Activated T-helper 17 cell treated with anti-CD3 and anti-CD28 coated beads, Interleukin-2, amount 50 U/mL, for 72 hours (primary cell): ENCODE results near the gene SPECC1. TPM values are rescaled to one million over a fixed set of nuclear protein-coding genes. Genes with fewer than 3 reads are reported as not detected.
"Not testable (repeated sequence)": the region's sequence is repeated elsewhere in the genome, so short reads cannot be mapped to it uniquely, and the experiment has no call there.

ENCODE experiments used
- ATAC-seq: fragments of 150-1000 bp; cut with Tn5 transposase; replicated peaks from 2 replicates; pipeline ENCODE4 v1.10.0; 2021; ENCODE audit warnings: mild to moderate bottlenecking, moderate library complexity
- H3K27ac Mint-ChIP-seq: one replicate; pipeline ENCODE4 v1.8.0; 2022; ENCODE audit warnings: mixed read lengths
- H3K27me3 Mint-ChIP-seq: one replicate; pipeline ENCODE4 v1.8.0; 2022; ENCODE audit warnings: mixed read lengths
- H3K36me3 Mint-ChIP-seq: one replicate; pipeline ENCODE4 v1.8.0; 2022; ENCODE audit warnings: low read depth, mild to moderate bottlenecking, mixed read lengths
- H3K4me1 Mint-ChIP-seq: one replicate; pipeline ENCODE4 v1.8.0; 2022; ENCODE audit warnings: mixed read lengths
- H3K4me3 Mint-ChIP-seq: one replicate; pipeline ENCODE4 v1.8.0; 2022; ENCODE audit warnings: mild to moderate bottlenecking, mixed read lengths
- H3K9me3 Mint-ChIP-seq: one replicate; pipeline ENCODE4 v1.8.0; 2022; ENCODE audit warnings: mixed read lengths
- total RNA-seq, 2 donors: library from RNA; stranded (reverse); gene quantifications; one replicate each; pipeline ENCODE4 v1.2.3, GENCODE V29; 2022

Gene SPECC1
- total RNA-seq, 2 donors from 2014 or later = 5.7 to 9.6 TPM

DNA sequence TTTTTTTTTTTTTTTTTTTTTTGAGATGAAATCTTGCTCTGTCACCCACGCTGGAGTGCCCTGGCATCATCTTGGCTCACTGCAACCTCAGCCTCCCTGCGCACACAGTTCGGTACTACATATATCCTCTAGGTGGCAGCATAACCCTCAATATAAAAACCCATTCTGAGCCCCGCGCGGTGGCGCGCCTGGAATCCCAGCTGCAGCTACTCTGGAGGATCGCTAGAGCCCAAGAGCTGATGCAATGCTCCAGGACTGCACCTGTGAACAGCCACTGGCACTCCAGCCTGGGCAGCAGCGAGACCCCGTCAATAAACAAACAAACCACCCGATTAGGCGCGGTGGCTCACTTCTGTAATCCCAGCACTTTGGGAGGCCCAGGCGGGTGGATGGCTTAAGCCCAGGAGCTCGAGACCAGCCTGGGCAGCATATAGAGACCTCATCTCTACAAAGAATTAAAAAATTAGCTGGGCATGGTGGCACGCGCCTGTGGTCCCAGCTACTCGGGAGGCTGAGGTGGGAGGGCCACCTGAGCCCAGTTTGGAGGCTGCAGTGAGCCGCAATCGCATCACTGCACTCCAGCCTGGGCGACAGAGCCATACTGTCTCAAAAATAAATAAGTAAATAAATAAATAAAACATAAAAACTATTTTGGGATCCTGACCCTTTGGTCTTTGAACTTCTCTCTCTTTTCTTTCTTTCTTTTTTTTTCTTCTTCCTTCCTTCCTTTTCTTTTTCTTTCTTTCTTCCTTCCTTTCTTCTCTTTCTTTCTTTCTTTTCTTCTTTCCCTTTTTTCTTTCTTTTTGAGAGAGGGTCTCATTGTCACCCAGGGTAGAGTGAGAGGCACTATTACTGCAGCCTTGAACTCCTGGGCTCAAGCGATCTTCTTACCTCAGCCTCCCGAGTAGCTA lies 16.1 kb upstream of the SPECC1 start:
- ATAC-seq = peak; percentile 99

DNA sequence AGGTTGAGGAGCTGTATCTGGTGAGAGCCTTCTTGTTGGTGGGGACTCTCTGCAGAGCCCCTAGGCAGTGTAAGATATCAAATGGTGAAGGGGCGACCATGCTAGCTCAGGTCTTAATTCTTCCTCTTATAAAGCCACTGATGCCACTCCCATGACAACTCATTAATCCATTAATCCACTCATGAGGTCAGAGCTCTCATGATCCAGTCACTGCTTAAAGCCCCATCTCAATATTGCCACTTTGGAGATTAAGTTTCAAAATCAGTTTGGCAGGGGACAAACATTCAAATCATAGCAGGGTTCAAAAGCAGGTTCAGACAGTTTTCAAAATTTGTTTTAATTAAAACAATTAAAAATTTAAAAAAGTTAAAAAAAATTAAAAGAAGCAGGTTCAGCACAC lies 13.1 kb upstream of the SPECC1 start:
- Mint-ChIP-seq H3K27ac (no peak overlapping the region), H3K4me1 (no peaks in the 10 kb centered on the region), H3K27me3 (peaks cover 17% of the 10 kb centered on the region), H3K9me3 (no peaks in the 10 kb centered on the region), H3K36me3 (no peaks in the 10 kb centered on the region), H3K4me3 (no peak overlapping the region)
- ATAC-seq = no peak

More for the DNA sequence above, 16.1 kb upstream of the SPECC1 start:
- no peaks in the 10 kb centered on the region for H3K36me3 Mint-ChIP-seq
- peaks cover 3% of the 10 kb centered on the region for H3K27me3 Mint-ChIP-seq
- H3K4me1 Mint-ChIP-seq = no peaks in the 10 kb centered on the region
- no peak overlapping the region for H3K4me3 Mint-ChIP-seq
- H3K9me3 Mint-ChIP-seq = no peaks in the 10 kb centered on the region
- H3K27ac Mint-ChIP-seq = no peak overlapping the region

DNA sequence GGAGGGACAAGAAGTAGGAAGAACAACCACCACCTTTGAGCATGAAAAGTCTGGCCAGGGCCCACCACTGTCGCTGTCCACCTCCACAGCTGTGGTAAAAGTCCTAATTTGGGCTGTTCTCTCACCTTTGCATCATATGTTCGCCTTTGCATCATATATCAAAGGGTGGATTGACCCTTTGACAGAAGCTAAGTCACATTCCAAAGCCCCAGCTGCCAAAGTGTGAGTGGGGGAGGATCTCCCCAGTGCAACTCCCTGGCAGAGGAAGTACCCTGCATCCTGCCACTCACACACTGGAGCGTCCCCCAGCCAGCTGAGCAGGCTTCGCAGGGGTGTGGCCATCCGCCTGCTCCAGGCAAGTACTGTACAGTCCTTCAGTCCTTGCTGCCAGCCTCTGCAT lies 12.7 kb upstream of the SPECC1 start:
- H3K36me3 Mint-ChIP-seq = no peaks in the 10 kb centered on the region

DNA sequence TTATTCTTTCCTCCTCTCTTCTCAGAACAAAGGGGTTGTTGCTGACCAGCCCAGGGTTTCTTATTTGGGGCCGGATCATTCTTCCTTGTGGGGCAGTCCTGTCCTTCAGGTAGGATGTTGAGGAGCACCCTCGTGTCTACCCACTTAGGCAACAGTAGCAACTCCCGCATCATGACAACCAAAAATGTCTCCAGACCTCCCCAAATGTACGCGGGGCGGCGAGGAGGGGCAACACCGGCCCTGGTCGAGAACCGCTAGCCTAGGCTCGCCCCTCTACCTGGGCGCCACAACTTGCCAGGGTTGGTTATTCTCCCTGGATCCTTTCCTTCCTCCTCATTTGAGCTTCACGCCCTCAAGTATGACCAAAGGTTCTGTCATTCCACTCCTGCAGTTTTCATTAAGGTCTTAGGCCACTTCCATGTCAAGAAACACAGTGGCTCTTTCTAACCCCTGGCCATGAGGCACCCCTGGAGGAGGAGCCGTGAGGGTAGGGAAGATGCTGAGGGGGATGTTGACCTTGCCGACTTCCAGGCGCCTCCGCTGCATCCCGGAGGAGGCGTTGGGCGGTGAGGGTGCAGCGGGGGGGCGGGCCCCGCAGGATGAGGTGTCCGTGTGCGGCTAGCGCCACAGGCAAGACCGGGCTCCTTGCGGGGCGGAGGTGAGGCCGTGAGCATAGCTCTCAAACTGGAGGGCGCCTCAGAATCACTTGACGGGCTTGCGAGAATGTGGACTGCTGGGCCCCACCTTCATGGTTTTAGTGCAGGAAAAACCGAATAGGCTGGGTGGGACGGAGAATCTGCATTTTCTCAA lies 712 bp upstream of the SPECC1 start:
- H3K36me3 Mint-ChIP-seq = no peaks in the 10 kb centered on the region
- H3K9me3 Mint-ChIP-seq = no peaks in the 10 kb centered on the region
- H3K27ac Mint-ChIP-seq = no peak overlapping the region
- peaks cover 5% of the 10 kb centered on the region for H3K4me1 Mint-ChIP-seq
- peaks cover 31% of the 10 kb centered on the region for H3K27me3 Mint-ChIP-seq
- ATAC-seq = peak; percentile 51
- peak overlapping the region; percentile 88 for H3K4me3 Mint-ChIP-seq

More for the DNA sequence above, 12.7 kb upstream of the SPECC1 start:
- no peak for ATAC-seq
- Mint-ChIP-seq H3K27ac (no peak overlapping the region), H3K9me3 (no peaks in the 10 kb centered on the region), H3K4me3 (no peak overlapping the region), H3K4me1 (no peaks in the 10 kb centered on the region), H3K27me3 (peaks cover 17% of the 10 kb centered on the region)

DNA sequence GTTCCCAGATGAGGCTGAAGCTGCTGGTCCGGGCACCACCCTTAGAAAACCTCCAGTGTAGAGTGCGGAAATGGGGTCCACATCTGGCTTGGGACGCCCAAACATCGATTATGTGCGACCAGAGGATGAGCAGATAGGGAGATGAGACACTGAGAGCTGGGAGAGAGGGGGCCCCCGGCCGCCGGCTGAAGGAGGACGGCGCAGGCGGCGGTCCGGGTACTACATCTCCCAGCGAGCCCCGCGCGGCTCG lies 182 bp upstream of the SPECC1 start:
- Mint-ChIP-seq H3K27me3 (peaks cover 31% of the 10 kb centered on the region), H3K9me3 (no peaks in the 10 kb centered on the region), H3K36me3 (no peaks in the 10 kb centered on the region), H3K4me1 (peaks cover 5% of the 10 kb centered on the region), H3K27ac (no peak overlapping the region), H3K4me3 (peak overlapping the region; percentile 88)
- no peak for ATAC-seq

DNA sequence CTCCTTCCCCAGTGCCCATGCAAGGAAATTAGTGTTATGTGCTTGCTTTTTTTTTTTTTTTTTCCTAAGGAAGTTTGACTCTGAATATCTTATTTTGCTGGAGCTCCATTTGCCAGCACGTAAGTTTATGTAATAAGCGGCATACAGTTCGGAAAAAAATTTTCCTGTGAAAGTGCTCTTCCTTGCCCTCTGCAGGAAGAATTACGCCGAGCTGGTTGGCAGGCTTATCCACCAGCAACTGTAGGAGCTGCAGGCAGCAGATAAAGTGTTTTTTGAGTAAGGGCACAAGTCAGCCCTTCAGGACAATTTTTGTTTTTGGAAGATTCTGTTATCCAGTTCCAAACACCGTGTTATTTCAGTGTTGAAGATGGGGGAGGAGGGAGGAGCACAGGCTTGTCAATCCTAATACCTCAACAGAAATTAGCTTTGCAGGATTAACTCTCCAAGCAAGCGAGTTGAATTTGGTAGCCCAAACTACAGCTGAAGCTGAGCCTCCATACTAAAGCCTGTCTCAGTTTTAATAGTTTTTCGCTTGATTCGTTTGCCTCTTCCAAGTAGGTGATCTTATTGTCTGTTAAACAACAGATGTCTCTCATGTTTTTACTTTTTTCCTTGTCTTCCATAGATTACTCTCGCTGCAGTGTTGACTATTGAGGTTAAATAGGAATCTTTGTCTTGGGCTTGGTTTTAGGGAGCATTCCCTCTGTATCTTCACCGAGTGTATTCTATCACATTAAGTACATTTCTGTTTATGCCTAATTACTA lies 1.1 kb downstream of the SPECC1 start:
- ATAC-seq = no peak

DNA sequence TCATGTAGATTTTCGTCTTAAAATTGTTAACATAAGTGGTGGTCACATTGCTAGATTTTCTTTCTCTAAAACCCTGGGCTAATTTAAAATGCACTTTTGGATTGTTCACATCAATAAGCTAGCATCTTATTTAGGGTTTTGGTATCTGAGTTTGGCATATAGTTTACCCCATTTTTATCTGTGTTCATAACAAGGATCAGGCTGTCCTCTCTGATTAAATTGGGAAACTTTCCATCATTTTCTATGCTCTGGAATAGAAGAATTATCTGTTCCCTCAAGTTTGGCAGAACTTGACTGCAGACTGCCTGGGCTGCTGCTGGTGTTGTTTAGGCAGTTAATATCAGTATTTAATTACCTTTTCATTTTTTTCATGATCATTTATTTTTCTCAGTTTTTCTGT lies 1.8 kb downstream of the SPECC1 start:
- peak overlapping the region; percentile 77 for H3K4me3 Mint-ChIP-seq
- H3K27ac Mint-ChIP-seq = no peak overlapping the region
- no peaks in the 10 kb centered on the region for H3K36me3 Mint-ChIP-seq
- no peaks in the 10 kb centered on the region for H3K9me3 Mint-ChIP-seq
- H3K27me3 Mint-ChIP-seq = peaks cover 27% of the 10 kb centered on the region
- peaks cover 5% of the 10 kb centered on the region for H3K4me1 Mint-ChIP-seq
- ATAC-seq = no peak

More for the DNA sequence above, 1.1 kb downstream of the SPECC1 start:
- H3K4me1 Mint-ChIP-seq = peaks cover 5% of the 10 kb centered on the region
- peak overlapping the region; percentile 77 for H3K4me3 Mint-ChIP-seq
- no peaks in the 10 kb centered on the region for H3K36me3 Mint-ChIP-seq
- no peaks in the 10 kb centered on the region for H3K9me3 Mint-ChIP-seq
- H3K27me3 Mint-ChIP-seq = peaks cover 27% of the 10 kb centered on the region
- H3K27ac Mint-ChIP-seq = no peak overlapping the region

DNA sequence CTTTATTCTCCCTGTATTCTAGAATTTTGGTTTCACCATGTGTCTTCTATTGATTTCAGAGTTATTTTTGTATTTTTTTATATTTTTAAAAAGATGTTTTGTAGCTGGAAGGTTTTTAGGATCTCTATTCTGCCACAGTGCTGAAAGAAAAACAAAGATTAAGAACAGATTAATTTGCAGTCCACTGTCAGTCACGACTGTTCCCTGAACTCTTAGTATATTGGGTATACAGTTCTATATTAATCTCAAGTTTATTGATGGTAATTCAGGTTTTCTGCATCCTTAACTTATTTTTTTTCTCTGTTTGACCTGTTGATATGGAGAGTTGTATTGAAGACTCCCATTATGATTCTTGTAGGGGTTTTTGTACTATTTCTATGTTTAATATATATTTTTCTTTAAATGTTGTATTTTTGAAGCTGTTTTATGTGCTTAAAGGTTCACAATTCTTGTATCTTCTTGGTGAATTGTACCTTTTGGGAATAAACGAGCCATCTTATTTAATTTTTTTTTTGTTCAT lies 2.9 kb downstream of the SPECC1 start:
- no peaks in the 10 kb centered on the region for H3K36me3 Mint-ChIP-seq
- no peak for ATAC-seq
- peaks cover 5% of the 10 kb centered on the region for H3K4me1 Mint-ChIP-seq
- H3K9me3 Mint-ChIP-seq = no peaks in the 10 kb centered on the region
- H3K27me3 Mint-ChIP-seq = peaks cover 24% of the 10 kb centered on the region
- H3K27ac Mint-ChIP-seq = no peak overlapping the region
- no peak overlapping the region for H3K4me3 Mint-ChIP-seq

DNA sequence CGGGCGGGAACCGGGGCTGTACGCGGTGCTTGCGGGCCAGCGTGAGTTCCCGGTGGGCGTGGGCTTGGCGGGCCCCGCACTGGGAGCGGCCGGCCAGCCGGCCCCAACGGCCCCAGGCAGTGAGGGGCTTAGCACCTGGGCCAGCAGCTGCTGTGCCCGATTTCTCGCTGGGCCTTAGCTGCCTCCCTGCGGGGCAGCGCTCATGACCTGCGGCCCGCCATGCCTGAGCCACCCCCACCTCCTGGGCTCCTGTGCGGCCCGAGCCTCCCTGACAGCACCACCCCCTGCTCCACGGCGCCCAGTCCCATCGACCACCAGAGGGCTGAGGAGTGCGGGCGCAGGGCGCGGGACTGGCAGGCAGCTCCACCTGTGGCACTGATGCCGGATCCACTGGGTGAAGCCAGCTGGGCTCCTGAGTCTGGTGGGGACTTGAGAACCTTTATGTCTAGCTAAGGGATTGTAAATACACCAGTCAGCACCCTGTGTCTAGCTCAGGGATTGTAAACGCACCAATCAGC lies 7.4 kb downstream of the SPECC1 start:
- H3K4me3 Mint-ChIP-seq, H3K9me3 Mint-ChIP-seq, ATAC-seq, H3K36me3 Mint-ChIP-seq, H3K4me1 Mint-ChIP-seq, H3K27ac Mint-ChIP-seq: not testable (repeated sequence)
- peaks cover 11% of the 10 kb centered on the region for H3K27me3 Mint-ChIP-seq

DNA sequence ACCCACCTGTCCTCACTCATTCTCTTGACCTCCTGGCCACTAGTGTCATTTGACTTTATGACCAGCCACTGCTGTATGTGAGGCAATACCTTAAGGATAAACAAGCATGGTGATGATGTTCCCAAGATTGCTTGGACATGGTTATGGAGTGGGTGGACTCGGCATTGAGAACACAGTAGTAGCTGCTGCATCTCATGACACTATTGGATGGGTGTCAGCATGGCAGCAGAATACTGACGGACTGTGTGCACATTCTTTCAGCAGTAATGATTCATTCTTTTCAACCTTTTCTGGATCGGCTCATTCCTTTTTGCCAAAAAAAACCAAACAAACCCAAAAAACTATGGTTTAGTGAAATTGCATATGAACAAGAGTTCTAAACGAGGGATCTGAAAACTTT lies 13.5 kb downstream of the SPECC1 start:
- Mint-ChIP-seq H3K4me3 (no peak overlapping the region), H3K27ac (no peak overlapping the region), H3K9me3 (no peaks in the 10 kb centered on the region), H3K4me1 (no peaks in the 10 kb centered on the region), H3K36me3 (no peaks in the 10 kb centered on the region), H3K27me3 (peaks cover 3% of the 10 kb centered on the region)
- no peak for ATAC-seq

DNA sequence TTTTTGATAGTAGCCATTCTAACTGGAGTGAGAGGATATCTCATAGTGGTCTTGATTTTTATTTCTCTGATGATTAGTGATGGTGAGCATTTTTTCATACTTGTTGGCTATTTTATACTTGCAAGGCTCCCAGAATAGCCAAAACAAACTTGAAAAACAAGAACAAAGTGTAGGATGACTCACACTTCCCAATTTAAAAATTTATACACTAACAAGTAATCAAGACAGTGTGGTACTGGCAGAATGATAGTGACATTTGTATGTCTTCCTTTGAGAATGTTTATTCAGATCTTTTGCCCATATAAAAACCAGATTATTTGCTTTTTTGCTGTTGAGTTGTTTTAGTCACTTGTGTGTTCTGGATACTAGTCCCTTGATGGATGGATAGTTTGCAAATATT lies 17.8 kb downstream of the SPECC1 start:
- Mint-ChIP-seq H3K27ac (no peak overlapping the region), H3K27me3 (peaks cover 8% of the 10 kb centered on the region), H3K4me3 (no peak overlapping the region), H3K9me3 (no peaks in the 10 kb centered on the region), H3K36me3 (no peaks in the 10 kb centered on the region), H3K4me1 (no peaks in the 10 kb centered on the region)
- ATAC-seq = no peak

DNA sequence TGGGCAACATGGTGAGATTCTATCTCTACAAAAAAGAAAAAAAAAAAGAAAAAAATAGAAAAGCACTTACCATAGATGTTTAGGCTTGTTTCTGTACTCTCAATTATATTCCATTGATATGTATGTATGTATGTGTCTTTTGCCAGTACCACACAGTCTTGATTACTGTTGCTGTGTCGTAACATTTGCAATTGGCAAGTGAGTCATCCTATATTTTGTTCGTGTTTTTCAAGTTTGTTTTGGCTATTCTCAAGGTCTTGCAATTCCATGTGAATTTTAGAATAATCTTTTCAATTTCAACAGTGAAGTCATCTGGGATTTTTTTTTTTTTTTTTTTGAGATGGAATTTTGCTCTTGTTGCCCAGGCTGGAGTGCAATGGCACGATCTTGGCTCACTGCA lies 19.3 kb downstream of the SPECC1 start:
- peaks cover 5% of the 10 kb centered on the region for H3K4me1 Mint-ChIP-seq
- no peaks in the 10 kb centered on the region for H3K9me3 Mint-ChIP-seq
- no peak overlapping the region for H3K4me3 Mint-ChIP-seq

DNA sequence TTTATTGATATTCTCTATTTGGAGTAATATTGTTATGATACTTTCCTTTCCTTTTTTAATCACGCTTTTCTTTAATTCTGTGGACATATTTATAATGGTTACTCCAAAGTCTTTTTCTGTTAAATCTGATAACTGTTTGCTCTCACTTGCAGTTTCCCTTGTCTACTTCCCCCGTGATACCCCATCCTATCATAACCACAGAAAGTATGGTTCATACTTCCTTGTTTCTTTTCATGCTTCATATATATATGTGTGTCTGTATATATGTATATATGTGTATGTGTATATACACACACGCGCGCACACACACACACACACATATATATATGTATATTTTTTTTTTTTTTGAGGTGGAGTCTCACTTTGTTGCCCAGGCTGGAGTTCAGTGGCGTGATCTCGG lies 23.5 kb downstream of the SPECC1 start:
- no peaks in the 10 kb centered on the region for H3K36me3 Mint-ChIP-seq
- peaks cover 5% of the 10 kb centered on the region for H3K4me1 Mint-ChIP-seq
- no peak overlapping the region for H3K27ac Mint-ChIP-seq
- no peak overlapping the region for H3K4me3 Mint-ChIP-seq
- ATAC-seq = peak; percentile 73
- no peaks in the 10 kb centered on the region for H3K9me3 Mint-ChIP-seq
- H3K27me3 Mint-ChIP-seq = peaks cover 9% of the 10 kb centered on the region

More for the DNA sequence above, 19.3 kb downstream of the SPECC1 start:
- no peak overlapping the region for H3K27ac Mint-ChIP-seq
- ATAC-seq = no peak
- peaks cover 5% of the 10 kb centered on the region for H3K27me3 Mint-ChIP-seq
- no peaks in the 10 kb centered on the region for H3K36me3 Mint-ChIP-seq

DNA sequence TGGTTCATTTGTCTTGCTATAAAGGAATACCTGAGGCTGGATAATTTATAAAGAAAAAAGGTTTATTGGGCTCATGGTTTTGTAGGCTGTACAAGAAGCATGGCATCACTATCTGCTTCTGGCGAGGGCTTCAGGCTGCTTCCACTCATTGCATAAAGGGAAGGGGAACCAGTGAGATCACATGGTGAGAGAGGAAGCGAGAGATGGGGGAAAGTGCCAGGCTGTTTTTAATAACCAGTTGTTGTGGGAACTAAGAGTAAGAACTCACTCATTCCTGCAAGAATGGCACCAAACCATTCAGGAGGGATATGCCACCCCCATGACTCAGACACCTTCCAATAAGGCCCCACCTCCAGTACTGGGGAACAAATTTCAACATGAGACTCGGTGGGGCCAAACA lies 24.3 kb downstream of the SPECC1 start:
- Mint-ChIP-seq H3K4me1 (peaks cover 5% of the 10 kb centered on the region), H3K36me3 (no peaks in the 10 kb centered on the region), H3K27ac (no peak overlapping the region), H3K4me3 (no peak overlapping the region), H3K9me3 (no peaks in the 10 kb centered on the region), H3K27me3 (peaks cover 9% of the 10 kb centered on the region)
- peak; percentile 14 for ATAC-seq
